Measurements from ENCODE around the gene OMP. TPM values are rescaled to one million over a fixed set of nuclear protein-coding genes. Genes with fewer than 3 reads are reported as not detected.

OMP gene
- total and polyA plus RNA-seq, 2 of the 13 experiments (the other 11 are each of a cell fraction or from before 2014, with no cell fraction given) = not detected

DNA sequence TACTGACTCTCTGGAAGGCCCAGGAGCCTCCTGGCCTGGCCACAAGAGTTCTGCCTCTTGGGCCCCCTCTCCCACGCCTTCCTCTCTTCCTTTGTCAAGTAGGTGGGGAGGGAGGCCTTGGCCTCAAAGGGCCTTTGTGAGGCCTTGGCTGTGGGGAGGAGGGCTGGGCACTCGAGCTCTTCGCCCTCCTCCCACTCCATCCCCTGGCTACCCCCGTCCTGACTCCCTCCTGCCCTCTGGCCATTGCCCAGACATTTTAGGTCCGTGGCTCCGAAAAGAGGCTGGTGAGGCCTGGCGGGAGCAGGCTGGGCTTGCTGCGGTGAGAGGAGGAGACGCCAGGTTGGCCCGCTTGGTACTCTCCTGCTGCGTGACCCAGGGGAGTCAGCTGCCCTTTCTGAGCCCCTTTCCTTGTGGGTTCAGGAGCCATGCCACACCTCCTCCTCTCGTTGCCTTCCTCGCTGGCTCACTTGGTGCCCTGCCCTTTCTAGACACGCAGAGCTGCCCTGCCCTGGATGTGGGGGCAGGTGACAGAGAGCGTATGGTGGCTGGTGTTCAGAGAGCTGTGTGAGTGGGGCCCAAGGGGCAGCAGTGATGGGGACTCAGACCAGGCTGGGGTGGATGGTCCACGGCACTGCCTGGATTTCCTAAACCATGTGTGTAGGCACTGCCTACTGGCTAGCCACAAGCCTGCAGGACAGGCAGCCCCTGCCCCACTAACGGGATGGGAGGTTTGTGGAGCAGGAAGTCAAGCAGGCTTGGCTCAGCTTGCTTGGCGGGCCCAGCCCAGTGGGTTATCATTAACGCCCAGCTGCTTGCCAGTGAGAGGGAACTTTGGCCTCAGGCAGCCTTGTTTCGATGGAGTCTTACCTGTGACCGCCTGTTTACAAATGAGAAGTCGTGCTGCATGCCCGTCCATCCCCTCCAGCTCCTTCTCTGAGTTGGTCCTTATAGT, 15.8 kb upstream of the OMP start (continued):
- TF ChIP-seq, protein P1, sequence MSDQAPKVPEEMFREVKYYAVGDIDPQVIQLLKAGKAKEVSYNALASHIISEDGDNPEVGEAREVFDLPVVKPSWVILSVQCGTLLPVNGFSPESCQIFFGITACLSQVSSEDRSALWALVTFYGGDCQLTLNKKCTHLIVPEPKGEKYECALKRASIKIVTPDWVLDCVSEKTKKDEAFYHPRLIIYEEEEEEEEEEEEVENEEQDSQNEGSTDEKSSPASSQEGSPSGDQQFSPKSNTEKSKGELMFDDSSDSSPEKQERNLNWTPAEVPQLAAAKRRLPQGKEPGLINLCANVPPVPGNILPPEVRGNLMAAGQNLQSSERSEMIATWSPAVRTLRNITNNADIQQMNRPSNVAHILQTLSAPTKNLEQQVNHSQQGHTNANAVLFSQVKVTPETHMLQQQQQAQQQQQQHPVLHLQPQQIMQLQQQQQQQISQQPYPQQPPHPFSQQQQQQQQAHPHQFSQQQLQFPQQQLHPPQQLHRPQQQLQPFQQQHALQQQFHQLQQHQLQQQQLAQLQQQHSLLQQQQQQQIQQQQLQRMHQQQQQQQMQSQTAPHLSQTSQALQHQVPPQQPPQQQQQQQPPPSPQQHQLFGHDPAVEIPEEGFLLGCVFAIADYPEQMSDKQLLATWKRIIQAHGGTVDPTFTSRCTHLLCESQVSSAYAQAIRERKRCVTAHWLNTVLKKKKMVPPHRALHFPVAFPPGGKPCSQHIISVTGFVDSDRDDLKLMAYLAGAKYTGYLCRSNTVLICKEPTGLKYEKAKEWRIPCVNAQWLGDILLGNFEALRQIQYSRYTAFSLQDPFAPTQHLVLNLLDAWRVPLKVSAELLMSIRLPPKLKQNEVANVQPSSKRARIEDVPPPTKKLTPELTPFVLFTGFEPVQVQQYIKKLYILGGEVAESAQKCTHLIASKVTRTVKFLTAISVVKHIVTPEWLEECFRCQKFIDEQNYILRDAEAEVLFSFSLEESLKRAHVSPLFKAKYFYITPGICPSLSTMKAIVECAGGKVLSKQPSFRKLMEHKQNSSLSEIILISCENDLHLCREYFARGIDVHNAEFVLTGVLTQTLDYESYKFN (CRISPR knock-in tag; conservative IDR thresholded peaks at IDR 0.05) = peak; percentile 47; the same call in 1 of the 2 replicates
- TF ChIP-seq FOSL2 (CRISPR knock-in tag; IDR thresholded peaks at IDR 0.05) (no peak), MED1 (CRISPR knock-in tag; IDR thresholded peaks at IDR 0.05) (0 out of 2 replicates have a peak, but pooled peaks have one; percentile 35), ELF1 (CRISPR knock-in tag; IDR thresholded peaks at IDR 0.05) (0 out of 2 replicates have a peak, but pooled peaks have one; percentile 15), ZFP62 (CRISPR knock-in tag; IDR thresholded peaks at IDR 0.05) (no peak), FOXA3 (CRISPR knock-in tag; IDR thresholded peaks at IDR 0.05) (peak; percentile 75; the same call in 1 of the 2 replicates), RORA (CRISPR knock-in tag; IDR thresholded peaks at IDR 0.05) (no peak), MXD4 (CRISPR knock-in tag; IDR thresholded peaks at IDR 0.05) (no peak), SOX5 (CRISPR knock-in tag; IDR thresholded peaks at IDR 0.05; ENCODE audit: borderline replicate concordance) (0 out of 2 replicates have a peak, but pooled peaks have one; percentile 11), GABPB1 (CRISPR knock-in tag; IDR thresholded peaks at IDR 0.05) (peak; percentile 29; the same call in 1 of the 2 replicates), PCBP1 (IDR thresholded peaks at IDR 0.05; ENCODE audit: borderline replicate concordance, low read depth, low read length) (no peak), TMF1 (CRISPR knock-in tag; IDR thresholded peaks at IDR 0.05; ENCODE audit: low read depth) (no peak), ZSCAN21 (CRISPR knock-in tag; IDR thresholded peaks at IDR 0.05; ENCODE audit: borderline replicate concordance) (no peak), TFDP2 (CRISPR knock-in tag; IDR thresholded peaks at IDR 0.05) (peak; percentile 44; the same call in 1 of the 2 replicates)
- TF ChIP-seq, protein P2, sequence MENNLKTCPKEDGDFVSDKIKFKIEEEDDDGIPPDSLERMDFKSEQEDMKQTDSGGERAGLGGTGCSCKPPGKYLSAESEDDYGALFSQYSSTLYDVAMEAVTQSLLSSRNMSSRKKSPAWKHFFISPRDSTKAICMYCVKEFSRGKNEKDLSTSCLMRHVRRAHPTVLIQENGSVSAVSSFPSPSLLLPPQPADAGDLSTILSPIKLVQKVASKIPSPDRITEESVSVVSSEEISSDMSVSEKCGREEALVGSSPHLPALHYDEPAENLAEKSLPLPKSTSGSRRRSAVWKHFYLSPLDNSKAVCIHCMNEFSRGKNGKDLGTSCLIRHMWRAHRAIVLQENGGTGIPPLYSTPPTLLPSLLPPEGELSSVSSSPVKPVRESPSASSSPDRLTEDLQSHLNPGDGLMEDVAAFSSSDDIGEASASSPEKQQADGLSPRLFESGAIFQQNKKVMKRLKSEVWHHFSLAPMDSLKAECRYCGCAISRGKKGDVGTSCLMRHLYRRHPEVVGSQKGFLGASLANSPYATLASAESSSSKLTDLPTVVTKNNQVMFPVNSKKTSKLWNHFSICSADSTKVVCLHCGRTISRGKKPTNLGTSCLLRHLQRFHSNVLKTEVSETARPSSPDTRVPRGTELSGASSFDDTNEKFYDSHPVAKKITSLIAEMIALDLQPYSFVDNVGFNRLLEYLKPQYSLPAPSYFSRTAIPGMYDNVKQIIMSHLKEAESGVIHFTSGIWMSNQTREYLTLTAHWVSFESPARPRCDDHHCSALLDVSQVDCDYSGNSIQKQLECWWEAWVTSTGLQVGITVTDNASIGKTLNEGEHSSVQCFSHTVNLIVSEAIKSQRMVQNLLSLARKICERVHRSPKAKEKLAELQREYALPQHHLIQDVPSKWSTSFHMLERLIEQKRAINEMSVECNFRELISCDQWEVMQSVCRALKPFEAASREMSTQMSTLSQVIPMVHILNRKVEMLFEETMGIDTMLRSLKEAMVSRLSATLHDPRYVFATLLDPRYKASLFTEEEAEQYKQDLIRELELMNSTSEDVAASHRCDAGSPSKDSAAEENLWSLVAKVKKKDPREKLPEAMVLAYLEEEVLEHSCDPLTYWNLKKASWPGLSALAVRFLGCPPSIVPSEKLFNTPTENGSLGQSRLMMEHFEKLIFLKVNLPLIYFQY (CRISPR knock-in tag; IDR thresholded peaks at IDR 0.05; ENCODE audit: borderline replicate concordance) = peak; percentile 62; the same call in 1 of the 2 replicates
- TF ChIP-seq, protein P3, sequence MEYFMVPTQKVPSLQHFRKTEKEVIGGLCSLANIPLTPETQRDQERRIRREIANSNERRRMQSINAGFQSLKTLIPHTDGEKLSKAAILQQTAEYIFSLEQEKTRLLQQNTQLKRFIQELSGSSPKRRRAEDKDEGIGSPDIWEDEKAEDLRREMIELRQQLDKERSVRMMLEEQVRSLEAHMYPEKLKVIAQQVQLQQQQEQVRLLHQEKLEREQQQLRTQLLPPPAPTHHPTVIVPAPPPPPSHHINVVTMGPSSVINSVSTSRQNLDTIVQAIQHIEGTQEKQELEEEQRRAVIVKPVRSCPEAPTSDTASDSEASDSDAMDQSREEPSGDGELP (IDR thresholded peaks at IDR 0.05; ENCODE audit: borderline replicate concordance, low read depth) = peak; percentile 88

Data from HepG2 (cell line).